Fibroblast of skin of scalp (primary cell): ENCODE data around the gene PCDHGA12. TPM values are rescaled to one million over a fixed set of nuclear protein-coding genes. Genes with fewer than 3 reads are reported as not detected.
"Not testable (repeated sequence)": the region's sequence is repeated elsewhere in the genome, so short reads cannot be mapped to it uniquely, and the experiment has no call there.

ENCODE experiments used
- DNase-seq: peaks from one replicate; pipeline ENCODE4 v3.0.0-alpha.2; 2013
- polyA plus RNA-seq, 2 experiments: library from polyadenylated mRNA; unstranded; fragments of 120-200 nt; gene quantifications; one replicate each; pipeline ENCODE4 v1.2.1, GENCODE V29; 2013; ENCODE audit not compliant: insufficient read length in 2 of 2

The PCDHGA12 gene
- 13.7 TPM for polyA plus RNA-seq (2013, experiment 1 of 2; ENCODE audit: insufficient read length)
- 13.1 TPM for polyA plus RNA-seq (2013, experiment 2 of 2; ENCODE audit: insufficient read length)

DNA sequence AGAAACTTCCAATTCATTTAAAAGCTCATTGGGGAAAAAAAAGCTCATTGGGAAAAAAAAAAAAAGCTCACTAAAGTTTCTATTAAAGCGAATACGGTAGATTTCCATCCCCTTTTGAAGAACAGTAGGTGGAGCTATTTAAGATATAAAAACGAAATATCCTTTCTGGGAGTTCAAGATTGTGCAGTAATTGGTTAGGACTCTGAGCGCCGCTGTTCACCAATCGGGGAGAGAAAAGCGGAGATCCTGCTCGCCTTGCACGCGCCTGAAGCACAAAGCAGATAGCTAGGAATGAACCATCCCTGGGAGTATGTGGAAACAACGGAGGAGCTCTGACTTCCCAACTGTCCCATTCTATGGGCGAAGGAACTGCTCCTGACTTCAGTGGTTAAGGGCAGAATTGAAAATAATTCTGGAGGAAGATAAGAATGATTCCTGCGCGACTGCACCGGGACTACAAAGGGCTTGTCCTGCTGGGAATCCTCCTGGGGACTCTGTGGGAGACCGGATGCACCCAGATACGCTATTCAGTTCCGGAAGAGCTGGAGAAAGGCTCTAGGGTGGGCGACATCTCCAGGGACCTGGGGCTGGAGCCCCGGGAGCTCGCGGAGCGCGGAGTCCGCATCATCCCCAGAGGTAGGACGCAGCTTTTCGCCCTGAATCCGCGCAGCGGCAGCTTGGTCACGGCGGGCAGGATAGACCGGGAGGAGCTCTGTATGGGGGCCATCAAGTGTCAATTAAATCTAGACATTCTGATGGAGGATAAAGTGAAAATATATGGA is at the start of gene PCDHGA12:
Gene PCDHGA12, plus strand, starts transcription at position 176 of the 782 bp plus-strand sequence. Its CDS starts 253 bp downstream, at position 429.
- DNase-seq: peak; percentile 91

DNA sequence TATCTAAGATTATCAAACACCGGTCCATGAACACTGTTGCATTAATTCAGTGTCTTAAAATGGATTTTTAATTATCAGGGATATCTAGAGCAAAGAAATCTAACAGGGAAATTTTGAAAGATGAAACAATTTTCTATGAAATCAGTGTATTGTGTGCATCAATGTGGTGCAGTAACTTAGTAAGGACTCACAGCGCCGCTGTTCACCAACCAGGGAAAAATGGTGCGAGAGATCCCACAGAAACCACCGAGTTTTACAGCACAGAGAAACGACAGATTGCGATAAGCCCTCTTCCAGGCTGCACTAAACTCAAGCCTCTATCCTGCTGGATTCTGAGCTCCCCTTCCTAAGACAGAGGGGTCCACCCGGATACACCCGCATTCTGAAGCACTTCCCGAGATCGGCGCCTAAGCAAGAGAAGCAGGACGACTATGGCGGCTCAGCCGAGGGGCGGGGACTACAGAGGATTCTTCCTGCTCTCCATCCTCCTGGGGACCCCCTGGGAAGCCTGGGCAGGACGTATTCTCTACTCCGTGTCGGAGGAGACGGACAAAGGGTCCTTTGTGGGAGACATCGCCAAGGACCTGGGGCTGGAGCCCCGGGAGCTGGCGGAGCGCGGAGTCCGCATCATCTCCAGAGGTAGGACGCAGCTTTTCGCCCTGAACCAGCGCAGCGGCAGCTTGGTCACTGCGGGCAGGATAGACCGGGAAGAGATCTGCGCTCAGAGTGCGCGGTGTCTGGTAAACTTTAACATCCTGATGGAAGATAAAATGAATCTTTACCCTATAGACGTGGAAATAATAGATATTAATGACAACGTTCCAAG is 47.6 kb upstream of the PCDHGA12 start, which contains the start of gene PCDHGA7:
Gene PCDHGA7, plus strand, starts transcription at position 274 of the 826 bp plus-strand sequence. Its CDS starts 158 bp downstream, at position 432.
- peak; percentile 58 for DNase-seq

DNA sequence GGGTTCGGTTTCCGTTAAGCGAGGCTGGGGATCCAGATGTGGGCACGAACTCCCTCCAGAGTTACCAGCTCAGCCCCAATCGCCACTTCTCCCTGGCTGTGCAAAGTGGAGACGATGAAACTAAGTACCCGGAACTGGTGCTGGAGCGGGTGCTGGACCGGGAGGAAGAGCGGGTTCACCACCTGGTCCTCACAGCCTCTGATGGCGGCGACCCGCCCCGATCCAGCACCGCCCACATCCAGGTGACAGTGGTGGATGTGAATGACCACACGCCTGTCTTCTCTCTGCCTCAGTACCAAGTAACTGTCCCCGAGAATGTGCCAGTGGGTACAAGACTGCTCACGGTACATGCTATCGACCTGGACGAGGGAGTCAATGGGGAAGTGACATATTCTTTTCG is 47.0 kb upstream of the PCDHGA12 start:
- DNase-seq: no peak

DNA sequence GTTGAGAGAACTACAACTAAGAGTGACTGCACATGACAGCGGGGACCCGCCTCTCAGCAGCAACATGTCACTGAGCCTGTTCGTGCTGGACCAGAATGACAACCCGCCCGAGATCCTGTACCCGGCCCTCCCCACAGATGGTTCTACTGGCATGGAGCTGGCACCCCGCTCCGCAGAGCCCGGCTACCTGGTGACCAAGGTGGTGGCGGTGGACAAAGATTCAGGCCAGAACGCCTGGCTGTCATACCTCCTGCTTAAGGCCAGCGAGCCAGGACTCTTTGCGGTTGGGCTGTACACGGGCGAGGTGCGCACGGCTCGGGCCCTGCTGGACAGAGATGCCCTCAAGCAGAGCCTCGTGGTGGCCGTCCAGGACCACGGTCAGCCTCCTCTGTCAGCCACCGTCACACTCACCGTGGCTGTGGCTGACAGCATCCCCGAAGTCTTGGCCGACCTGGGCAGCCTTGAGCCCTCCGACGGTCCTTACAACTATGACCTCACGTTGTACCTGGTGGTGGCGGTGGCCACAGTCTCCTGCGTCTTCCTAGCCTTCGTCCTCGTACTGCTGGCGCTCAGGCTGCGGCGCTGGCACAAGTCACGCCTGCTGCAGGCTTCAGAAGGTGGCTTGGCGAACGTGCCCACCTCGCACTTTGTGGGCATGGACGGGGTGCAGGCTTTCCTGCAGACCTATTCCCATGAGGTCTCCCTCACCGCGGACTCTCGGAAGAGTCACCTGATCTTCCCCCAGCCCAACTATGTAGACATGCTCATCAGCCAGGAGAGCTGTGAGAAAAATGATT is 45.6 kb upstream of the PCDHGA12 start:
- DNase-seq: no peak

DNA sequence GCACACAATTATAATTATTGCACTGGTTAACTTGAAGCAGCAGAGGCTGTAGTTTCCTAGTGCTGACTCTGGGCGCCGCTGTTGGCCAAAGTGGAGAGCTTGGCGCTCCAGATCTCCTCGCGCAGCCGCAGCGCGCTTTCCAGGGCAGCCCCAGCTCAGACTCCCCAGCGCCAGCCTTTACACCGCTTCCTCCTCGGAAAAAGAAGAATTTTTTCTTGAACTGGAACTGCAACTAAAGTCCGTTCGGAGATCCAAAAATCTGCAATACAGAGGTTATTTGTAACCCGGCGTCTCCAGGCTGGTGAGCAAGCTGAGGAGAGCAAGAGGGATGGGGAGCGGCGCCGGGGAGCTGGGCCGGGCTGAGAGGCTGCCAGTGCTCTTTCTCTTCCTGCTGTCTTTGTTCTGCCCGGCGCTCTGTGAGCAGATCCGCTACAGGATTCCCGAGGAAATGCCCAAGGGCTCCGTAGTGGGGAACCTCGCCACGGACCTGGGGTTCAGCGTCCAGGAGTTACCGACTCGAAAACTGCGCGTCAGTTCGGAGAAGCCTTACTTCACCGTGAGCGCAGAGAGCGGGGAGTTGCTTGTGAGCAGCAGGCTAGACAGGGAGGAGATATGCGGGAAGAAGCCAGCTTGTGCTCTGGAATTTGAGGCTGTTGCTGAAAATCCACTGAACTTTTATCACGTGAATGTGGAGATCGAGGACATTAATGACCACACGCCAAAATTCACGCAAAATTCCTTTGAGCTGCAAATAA is 42.6 kb upstream of the PCDHGA12 start, which contains the start of gene PCDHGB4:
Gene PCDHGB4, plus strand, starts transcription at position 142 of the 755 bp plus-strand sequence. Its CDS starts 187 bp downstream, at position 329.
- peak; percentile 65 for DNase-seq

DNA sequence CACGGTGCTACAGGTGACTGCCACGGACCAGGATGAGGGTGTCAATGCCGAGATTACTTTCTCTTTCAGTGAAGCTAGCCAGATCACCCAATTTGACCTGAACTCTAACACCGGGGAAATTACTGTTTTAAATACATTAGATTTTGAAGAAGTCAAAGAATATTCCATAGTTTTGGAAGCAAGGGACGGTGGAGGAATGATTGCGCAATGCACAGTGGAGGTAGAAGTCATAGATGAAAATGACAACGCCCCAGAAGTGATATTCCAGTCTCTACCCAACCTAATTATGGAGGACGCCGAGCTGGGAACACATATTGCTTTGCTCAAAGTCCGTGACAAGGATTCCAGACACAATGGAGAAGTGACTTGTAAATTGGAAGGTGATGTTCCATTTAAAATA is 41.6 kb upstream of the PCDHGA12 start:
- no peak for DNase-seq

DNA sequence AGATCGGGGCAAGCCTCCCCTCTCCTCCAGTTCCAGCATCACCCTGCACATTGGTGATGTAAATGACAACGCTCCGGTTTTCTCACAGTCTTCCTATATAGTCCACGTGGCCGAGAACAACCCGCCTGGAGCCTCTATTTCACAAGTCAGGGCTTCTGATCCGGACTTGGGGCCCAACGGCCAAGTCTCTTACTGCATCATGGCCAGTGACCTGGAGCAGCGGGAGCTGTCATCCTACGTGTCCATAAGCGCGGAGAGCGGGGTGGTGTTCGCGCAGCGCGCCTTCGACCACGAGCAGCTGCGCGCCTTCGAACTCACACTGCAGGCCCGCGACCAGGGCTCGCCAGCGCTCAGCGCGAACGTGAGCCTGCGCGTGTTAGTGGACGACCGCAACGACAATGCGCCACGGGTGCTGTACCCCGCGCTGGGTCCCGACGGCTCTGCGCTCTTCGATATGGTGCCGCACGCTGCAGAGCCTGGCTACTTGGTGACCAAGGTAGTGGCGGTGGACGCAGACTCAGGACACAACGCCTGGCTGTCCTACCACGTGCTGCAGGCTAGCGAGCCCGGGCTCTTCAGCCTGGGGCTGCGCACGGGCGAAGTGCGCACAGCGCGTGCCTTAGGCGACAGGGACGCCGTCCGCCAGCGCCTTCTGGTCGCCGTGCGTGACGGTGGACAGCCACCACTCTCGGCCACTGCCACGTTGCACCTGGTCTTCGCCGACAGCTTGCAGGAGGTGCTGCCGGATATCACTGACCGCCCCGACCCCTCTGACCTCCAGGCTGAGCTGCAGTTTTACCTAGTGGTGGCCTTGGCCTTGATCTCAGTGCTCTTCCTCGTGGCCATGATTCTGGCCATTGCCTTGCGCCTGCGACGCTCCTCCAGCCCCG is 40.9 kb upstream of the PCDHGA12 start:
- DNase-seq: no peak

DNA sequence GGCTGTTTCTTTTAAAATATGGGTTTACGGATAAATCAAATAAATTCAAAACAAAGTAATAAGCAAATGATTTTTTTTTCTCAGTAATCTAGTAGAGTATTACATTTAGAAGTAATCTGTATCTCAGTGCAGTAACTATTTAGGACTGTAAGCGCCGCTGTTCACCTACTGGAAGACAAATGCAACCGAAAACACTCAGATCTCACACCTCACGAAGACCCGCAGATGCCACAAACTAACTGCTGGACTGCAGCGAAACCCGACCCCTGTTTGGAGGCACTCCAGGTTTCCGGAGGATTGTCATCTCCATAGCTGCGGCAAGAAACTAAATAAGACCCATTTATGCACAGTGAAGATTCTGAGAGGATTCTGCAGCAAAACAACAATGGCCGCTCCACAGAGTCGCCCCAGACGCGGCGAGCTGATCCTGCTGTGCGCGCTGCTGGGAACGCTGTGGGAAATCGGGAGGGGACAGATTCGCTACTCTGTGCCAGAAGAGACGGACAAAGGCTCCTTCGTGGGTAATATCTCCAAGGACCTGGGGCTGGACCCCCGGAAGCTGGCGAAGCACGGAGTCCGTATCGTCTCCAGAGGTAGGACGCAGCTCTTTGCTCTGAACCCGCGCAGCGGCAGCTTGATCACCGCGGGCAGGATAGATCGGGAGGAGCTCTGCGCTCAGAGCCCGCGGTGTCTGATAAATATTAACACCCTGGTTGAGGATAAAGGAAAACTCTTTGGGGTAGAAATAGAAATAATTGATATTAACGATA is 37.7 kb upstream of the PCDHGA12 start, which contains the start of gene PCDHGA8:
Gene PCDHGA8, plus strand, starts transcription at position 205 of the 770 bp plus-strand sequence. Its CDS starts 181 bp downstream, at position 386.
- DNase-seq: peak; percentile 38

DNA sequence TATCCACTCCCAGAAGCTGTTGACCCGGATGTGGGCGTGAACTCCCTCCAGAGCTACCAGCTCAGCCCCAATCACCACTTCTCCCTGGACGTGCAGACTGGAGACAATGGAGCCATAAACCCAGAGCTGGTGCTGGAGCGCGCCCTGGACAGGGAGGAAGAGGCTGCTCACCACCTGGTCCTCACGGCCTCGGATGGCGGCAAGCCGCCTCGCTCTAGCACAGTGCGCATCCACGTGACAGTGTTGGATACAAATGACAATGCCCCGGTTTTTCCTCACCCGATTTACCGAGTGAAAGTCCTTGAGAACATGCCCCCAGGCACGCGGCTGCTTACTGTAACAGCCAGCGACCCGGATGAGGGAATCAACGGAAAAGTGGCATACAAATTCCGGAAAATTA is 37.0 kb upstream of the PCDHGA12 start:
- DNase-seq: no peak

DNA sequence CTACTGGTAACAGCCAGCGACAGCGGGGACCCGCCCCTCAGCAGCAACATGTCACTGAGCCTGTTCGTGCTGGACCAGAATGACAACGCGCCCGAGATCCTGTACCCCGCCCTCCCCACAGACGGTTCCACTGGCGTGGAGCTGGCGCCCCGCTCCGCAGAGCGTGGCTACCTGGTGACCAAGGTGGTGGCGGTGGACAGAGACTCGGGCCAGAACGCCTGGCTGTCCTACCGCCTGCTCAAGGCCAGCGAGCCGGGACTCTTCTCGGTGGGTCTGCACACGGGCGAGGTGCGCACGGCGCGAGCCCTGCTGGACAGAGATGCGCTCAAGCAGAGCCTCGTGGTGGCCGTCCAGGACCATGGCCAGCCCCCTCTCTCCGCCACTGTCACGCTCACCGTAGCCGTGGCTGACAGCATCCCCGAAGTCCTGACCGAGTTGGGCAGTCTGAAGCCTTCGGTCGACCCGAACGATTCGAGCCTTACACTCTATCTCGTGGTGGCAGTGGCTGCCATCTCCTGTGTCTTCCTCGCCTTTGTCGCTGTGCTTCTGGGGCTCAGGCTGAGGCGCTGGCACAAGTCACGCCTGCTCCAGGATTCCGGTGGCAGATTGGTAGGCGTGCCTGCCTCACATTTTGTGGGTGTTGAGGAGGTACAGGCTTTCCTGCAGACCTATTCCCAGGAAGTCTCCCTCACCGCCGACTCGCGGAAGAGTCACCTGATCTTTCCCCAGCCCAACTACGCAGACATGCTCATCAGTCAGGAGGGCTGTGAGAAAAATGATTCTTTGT is 35.7 kb upstream of the PCDHGA12 start:
- DNase-seq: not testable (repeated sequence)

DNA sequence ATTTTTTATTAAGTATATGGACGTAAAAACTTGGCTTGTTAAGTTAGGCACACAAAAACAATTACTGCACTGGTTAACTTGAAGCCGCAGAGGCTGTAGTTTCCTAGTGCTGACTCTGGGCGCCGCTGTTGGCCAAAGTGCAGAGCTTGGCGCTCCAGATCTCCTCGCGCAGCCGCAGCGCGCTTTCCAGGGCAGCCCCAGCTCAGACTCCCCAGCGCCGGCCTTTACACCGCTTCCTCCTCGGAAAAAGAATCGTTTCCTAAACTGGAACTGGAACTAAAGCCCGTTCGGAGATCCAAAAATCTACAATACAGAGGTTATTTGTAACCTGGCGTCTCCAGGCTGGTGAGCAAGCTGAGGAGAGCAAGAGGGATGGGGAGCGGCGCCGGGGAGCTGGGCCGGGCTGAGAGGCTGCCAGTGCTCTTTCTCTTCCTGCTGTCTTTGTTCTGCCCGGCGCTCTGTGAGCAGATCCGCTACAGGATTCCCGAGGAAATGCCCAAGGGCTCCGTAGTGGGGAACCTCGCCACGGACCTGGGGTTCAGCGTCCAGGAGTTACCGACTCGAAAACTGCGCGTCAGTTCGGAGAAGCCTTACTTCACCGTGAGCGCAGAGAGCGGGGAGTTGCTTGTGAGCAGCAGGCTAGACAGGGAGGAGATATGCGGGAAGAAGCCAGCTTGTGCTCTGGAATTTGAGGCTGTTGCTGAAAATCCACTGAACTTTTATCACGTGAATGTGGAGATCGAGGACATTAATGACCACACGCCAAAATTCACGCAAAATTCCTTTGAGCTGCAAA is 32.4 kb upstream of the PCDHGA12 start, which contains the start of gene PCDHGB5:
Gene PCDHGB5, plus strand, starts transcription at position 192 of the 796 bp plus-strand sequence. Its CDS starts 181 bp downstream, at position 373.
- peak; percentile 69 for DNase-seq

DNA sequence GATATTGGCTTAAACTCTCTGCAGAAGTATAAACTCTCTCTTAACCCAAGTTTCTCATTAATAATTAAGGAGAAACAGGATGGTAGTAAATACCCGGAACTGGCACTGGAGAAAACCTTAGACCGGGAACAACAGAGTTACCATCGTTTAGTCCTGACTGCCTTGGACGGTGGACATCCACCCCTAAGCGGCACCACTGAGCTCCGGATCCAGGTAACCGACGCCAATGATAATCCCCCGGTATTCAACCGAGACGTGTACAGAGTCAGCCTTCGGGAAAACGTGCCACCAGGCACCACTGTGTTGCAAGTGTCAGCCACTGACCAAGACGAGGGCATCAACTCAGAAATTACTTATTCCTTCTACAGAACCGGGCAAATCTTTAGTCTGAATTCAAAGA is 31.7 kb upstream of the PCDHGA12 start:
- no peak for DNase-seq

DNA sequence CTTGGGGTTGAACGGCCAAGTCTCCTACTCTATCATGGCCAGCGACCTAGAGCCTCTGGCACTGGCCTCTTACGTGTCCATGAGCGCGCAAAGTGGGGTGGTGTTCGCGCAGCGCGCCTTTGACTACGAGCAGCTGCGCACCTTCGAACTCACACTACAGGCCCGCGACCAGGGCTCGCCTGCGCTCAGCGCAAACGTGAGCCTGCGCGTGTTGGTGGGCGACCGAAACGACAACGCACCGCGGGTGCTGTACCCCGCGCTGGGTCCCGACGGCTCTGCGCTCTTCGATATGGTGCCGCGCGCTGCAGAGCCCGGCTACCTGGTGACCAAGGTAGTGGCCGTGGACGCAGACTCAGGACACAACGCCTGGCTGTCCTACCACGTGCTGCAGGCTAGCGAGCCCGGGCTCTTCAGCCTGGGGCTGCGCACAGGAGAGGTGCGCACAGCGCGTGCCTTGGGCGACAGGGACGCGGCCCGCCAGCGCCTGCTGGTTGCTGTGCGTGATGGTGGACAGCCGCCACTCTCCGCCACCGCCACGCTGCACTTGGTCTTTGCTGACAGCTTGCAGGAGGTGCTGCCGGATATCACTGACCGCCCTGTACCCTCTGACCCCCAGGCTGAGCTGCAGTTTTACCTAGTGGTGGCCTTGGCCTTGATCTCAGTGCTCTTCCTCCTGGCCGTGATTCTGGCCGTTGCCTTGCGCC is 30.6 kb upstream of the PCDHGA12 start:
- no peak for DNase-seq

DNA sequence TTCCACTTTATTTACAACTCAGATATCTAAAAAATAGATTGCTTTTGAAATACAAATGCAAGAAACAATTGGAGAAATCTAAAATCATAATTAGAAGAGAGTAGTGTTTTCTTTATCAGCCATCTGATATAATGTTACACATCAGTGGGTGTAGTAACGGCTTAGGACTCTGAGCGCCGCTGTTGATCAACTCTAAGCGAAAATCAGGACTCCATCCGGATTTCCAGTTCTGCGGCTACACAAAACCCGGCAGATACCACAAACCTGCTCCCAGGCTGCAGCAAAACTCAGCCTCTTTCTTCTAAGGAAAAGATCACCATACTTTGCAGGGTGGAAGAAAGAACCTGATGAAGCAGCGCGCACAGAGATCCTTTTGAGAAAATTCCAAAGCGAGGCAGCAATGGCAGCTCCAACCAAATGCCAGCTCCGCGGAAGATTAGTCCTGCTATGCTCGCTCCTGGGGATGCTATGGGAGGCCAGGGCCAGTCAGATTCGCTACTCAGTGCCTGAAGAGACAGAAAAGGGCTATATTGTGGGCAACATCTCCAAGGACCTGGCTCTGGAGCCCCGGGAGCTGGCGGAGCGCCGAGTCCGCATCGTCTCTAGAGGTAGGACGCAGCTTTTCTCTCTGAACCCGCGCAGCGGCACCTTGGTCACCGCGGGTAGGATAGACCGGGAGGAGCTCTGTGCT is 27.6 kb upstream of the PCDHGA12 start, which contains the start of gene PCDHGA9:
Gene PCDHGA9, plus strand, starts transcription at position 226 of the 691 bp plus-strand sequence. Its CDS starts 175 bp downstream, at position 401.
- DNase-seq: peak; percentile 37

DNA sequence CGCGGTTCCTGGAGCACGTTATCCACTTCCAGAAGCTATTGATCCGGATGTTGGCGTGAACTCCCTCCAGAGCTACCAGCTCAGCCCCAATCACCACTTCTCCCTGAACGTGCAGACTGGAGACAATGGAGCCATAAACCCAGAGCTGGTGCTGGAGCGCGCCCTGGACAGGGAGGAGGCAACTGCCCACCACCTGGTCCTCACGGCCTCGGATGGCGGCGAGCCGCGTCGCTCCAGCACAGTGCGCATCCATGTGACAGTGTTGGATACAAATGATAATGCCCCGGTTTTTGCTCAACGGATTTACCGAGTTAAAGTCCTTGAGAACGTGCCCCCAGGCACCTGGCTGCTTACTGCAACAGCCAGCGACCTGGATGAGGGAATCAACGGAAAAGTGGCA is 26.9 kb upstream of the PCDHGA12 start:
- DNase-seq: no peak
